Fibroblast of upper back skin (primary cell): ENCODE data around the gene ZFYVE28.

ENCODE experiments used
- DNase-seq: peaks from one replicate; pipeline ENCODE4 v3.0.0-alpha.2; 2013

The ZFYVE28 gene

GRCh38 chr4:2254665-2255500 lies 163.6 kb downstream of the ZFYVE28 start:
- DNase-seq = no peak

- DNase-seq = no peak
Observed at GRCh38 chr4:2253160-2254084, 165.0 kb downstream of the ZFYVE28 start.

GRCh38 chr4:2252530-2253091 lies 165.8 kb downstream of the ZFYVE28 start:
- DNase-seq = no peak

GRCh38 chr4:2251795-2252529 lies 166.5 kb downstream of the ZFYVE28 start:
- DNase-seq = no peak

- DNase-seq = no peak
Observed at GRCh38 chr4:2251073-2251794, 167.2 kb downstream of the ZFYVE28 start.

- no peak for DNase-seq
Observed at GRCh38 chr4:2250357-2251072, 167.9 kb downstream of the ZFYVE28 start.

GRCh38 chr4:2249526-2250356 lies 168.7 kb downstream of the ZFYVE28 start:
- no peak for DNase-seq

- DNase-seq = no peak
Observed at GRCh38 chr4:2248821-2249261, 169.6 kb downstream of the ZFYVE28 start.

GRCh38 chr4:2248044-2248780 lies 170.2 kb downstream of the ZFYVE28 start:
- DNase-seq = no peak

- DNase-seq = no peak
Observed at GRCh38 chr4:2247128-2248043, 171.1 kb downstream of the ZFYVE28 start.

GRCh38 chr4:2246384-2247127 lies 171.9 kb downstream of the ZFYVE28 start:
- DNase-seq = no peak

GRCh38 chr4:2245787-2246275 lies 172.6 kb downstream of the ZFYVE28 start:
- no peak for DNase-seq

GRCh38 chr4:2245057-2245786 lies 173.2 kb downstream of the ZFYVE28 start:
- no peak for DNase-seq

GRCh38 chr4:2243681-2244380 lies 174.6 kb downstream of the ZFYVE28 start:
- DNase-seq = peak; percentile 48

GRCh38 chr4:2241410-2242353 lies 176.8 kb downstream of the ZFYVE28 start, which contains the start of the genes HAUS3 and POLN:
HAUS3 (minus strand) TSS chr4:2242121; CDS start chr4:2240946, 1,175 bp downstream.
POLN (minus strand) TSS chr4:2242121; CDS start chr4:2229231, 12,890 bp downstream.
- DNase-seq = peak; percentile 97
